Hindlimb muscle (tissue), 1 donor: ENCODE measurements around the gene C19orf38. TPM values are rescaled to one million over a fixed set of nuclear protein-coding genes. Genes with fewer than 3 reads are reported as not detected.
A peak's percentile ranks its signal among the peaks of the same experiment; 100 is the strongest.
"Not testable (repeated sequence)": the region's sequence is repeated elsewhere in the genome, so short reads cannot be mapped to it uniquely, and the experiment has no call there.

ENCODE experiments used
- DNase-seq: peaks from one replicate; pipeline ENCODE4 v3.0.0-alpha.2; 2013
- polyA plus RNA-seq: library from polyadenylated mRNA; unstranded; fragments of 120-200 nt; gene quantifications from one replicate; pipeline ENCODE4 v1.2.1, GENCODE V29; 2013; ENCODE audit not compliant: insufficient read length

The C19orf38 gene
- polyA plus RNA-seq, 1 donor = 3.7 TPM

- DNase-seq = no peak
Measured at GRCh38 chr19:10852098-10852800, 4.0 kb downstream of the C19orf38 start.

- DNase-seq = no peak
Measured at GRCh38 chr19:10852941-10853340, 4.7 kb downstream of the C19orf38 start.

- DNase-seq = no peak
Measured at GRCh38 chr19:10854350-10855089, 6.3 kb downstream of the C19orf38 start.

GRCh38 chr19:10855879-10856522, 7.8 kb downstream of the C19orf38 start:
- DNase-seq = no peak

- not testable (repeated sequence) for DNase-seq
Measured at GRCh38 chr19:10856899-10857298, 8.7 kb downstream of the C19orf38 start.

GRCh38 chr19:10858204-10858828, 10.1 kb downstream of the C19orf38 start:
- no peak for DNase-seq

GRCh38 chr19:10861103-10861651, 13.0 kb downstream of the C19orf38 start:
- no peak for DNase-seq

GRCh38 chr19:10862561-10863106, 14.4 kb downstream of the C19orf38 start:
- DNase-seq = no peak

GRCh38 chr19:10863107-10863717, 15.0 kb downstream of the C19orf38 start:
- DNase-seq = no peak

GRCh38 chr19:10864538-10864899, 16.3 kb downstream of the C19orf38 start:
- DNase-seq = peak; percentile 85

GRCh38 chr19:10866495-10866894, 18.3 kb downstream of the C19orf38 start:
- no peak for DNase-seq

- DNase-seq = no peak
Measured at GRCh38 chr19:10868872-10869547, 20.8 kb downstream of the C19orf38 start.

- DNase-seq = not testable (repeated sequence)
Measured at GRCh38 chr19:10869872-10870311, 21.7 kb downstream of the C19orf38 start.

- DNase-seq = no peak
Measured at GRCh38 chr19:10870501-10870954, 22.3 kb downstream of the C19orf38 start.

GRCh38 chr19:10870955-10871603, 22.9 kb downstream of the C19orf38 start, which contains the start of gene CARM1:
Gene CARM1, plus strand, starts transcription at chr19:10871553. Its CDS starts 150 bp downstream, at chr19:10871703.
- peak; percentile 99 for DNase-seq

GRCh38 chr19:10871711-10872545, 23.7 kb downstream of the C19orf38 start:
- no peak for DNase-seq

- DNase-seq = no peak
Measured at GRCh38 chr19:10872546-10873107, 24.4 kb downstream of the C19orf38 start.

- DNase-seq = no peak
Measured at GRCh38 chr19:10874024-10874423, 25.8 kb downstream of the C19orf38 start.
